Muscle of leg (tissue), 11 donors: ENCODE measurements around the gene PI4KB. TPM values are rescaled to one million over a fixed set of nuclear protein-coding genes. Genes with fewer than 3 reads are reported as not detected.
"Not testable (repeated sequence)": the region's sequence is repeated elsewhere in the genome, so short reads cannot be mapped to it uniquely, and the experiment has no call there.

Experiments
- DNase-seq: peaks from one replicate; pipeline ENCODE4 v3.0.0; 2013
- H3K27ac ChIP-seq: one replicate; pipeline ENCODE4 v1.5.1; 2013; ENCODE audit warnings: mild to moderate bottlenecking, low read length, control low read depth
- H3K27me3 ChIP-seq: one replicate; pipeline ENCODE4 v1.6.1; 2013; ENCODE audit warnings: low read length; ENCODE audit not compliant: control insufficient read depth, insufficient read depth
- H3K36me3 ChIP-seq: one replicate; pipeline ENCODE4 v1.6.1; 2013; ENCODE audit warnings: low read length; ENCODE audit not compliant: control insufficient read depth, insufficient read depth
- H3K4me1 ChIP-seq: one replicate; pipeline ENCODE4 v1.6.1; 2013; ENCODE audit warnings: low read length; ENCODE audit not compliant: control insufficient read depth, insufficient read depth
- H3K4me3 ChIP-seq: one replicate; pipeline ENCODE4 v1.5.1; 2013; ENCODE audit warnings: low read length, control low read depth
- H3K9me3 ChIP-seq: replicated peaks from 2 replicates; pipeline ENCODE4 v1.6.1; 2013; ENCODE audit warnings: low read depth, low read length; ENCODE audit not compliant: control insufficient read depth
- WGBS: methylation state at CpG from one replicate; pipeline ENCODE4 v1.1.5; 2013; ENCODE audit warnings: missing lambda C conversion rate; ENCODE audit not compliant: insufficient coverage; 5-methylcytosine and 5-hydroxymethylcytosine counted together
- polyA plus RNA-seq, 8 donors: library from polyadenylated mRNA; unstranded; fragments of 120-200 nt; gene quantifications; one replicate each; pipeline versions ENCODE4 v1.2.1 to v1.2.3, GENCODE V29; 2013; ENCODE audit warnings: inconsistent platforms in 1 of 8, low replicate concordance in 1 of 8; ENCODE audit not compliant: insufficient read length in 8 of 8, insufficient read depth in 1 of 8
- total RNA-seq: library from RNA; stranded (reverse); fragments of 120-200 nt; gene quantifications from one replicate; pipeline ENCODE4 v1.2.4, GENCODE V29; 2013

The PI4KB gene
- total and polyA plus RNA-seq, 9 donors: 31.4 to 59.1 (median 51.1) TPM

GRCh38 chr1:151367658-151368392 is 40.6 kb upstream of the PI4KB start:
- Histone ChIP-seq H3K36me3 (peaks cover 40% of the 10 kb centered on the region), H3K27me3 (no peaks in the 10 kb centered on the region), H3K9me3 (peaks cover 2% of the 10 kb centered on the region), H3K27ac (no peak overlapping the region), H3K4me1 (peaks cover 41% of the 10 kb centered on the region), H3K4me3 (no peak overlapping the region)
- WGBS: 100% methylated on average over 1 of the region's 8 CpGs
- DNase-seq: no peak

- Histone ChIP-seq H3K27me3 (no peaks in the 10 kb centered on the region), H3K4me1 (peaks cover 14% of the 10 kb centered on the region), H3K4me3 (no peak overlapping the region), H3K27ac (no peak overlapping the region), H3K9me3 (peaks cover 10% of the 10 kb centered on the region), H3K36me3 (peaks cover 40% of the 10 kb centered on the region)
- WGBS: 83% methylated on average over 2 of the region's 4 CpGs
- no peak for DNase-seq
These were observed 37.8 kb upstream of the PI4KB start for GRCh38 chr1:151364996-151365395.

- peaks cover 10% of the 10 kb centered on the region for H3K9me3 ChIP-seq
- no peaks in the 10 kb centered on the region for H3K4me1 ChIP-seq
- DNase-seq: no peak
- H3K4me3 ChIP-seq: no peak overlapping the region
- peaks cover 29% of the 10 kb centered on the region for H3K36me3 ChIP-seq
- no peak overlapping the region for H3K27ac ChIP-seq
- WGBS: 85% methylated on average over 2 of the region's 3 CpGs
- H3K27me3 ChIP-seq: no peaks in the 10 kb centered on the region
These were observed 35.3 kb upstream of the PI4KB start for GRCh38 chr1:151362308-151363155.

- H3K9me3 ChIP-seq: peaks cover 10% of the 10 kb centered on the region
- no peaks in the 10 kb centered on the region for H3K4me1 ChIP-seq
- DNase-seq: no peak
- H3K27me3 ChIP-seq: no peaks in the 10 kb centered on the region
- H3K36me3 ChIP-seq: peaks cover 27% of the 10 kb centered on the region
- H3K4me3 ChIP-seq: no peak overlapping the region
- no peak overlapping the region for H3K27ac ChIP-seq
These were observed 34.7 kb upstream of the PI4KB start for GRCh38 chr1:151361883-151362282.

- H3K9me3 ChIP-seq: peaks cover 6% of the 10 kb centered on the region
- DNase-seq: no peak
- no peaks in the 10 kb centered on the region for H3K4me1 ChIP-seq
- no CpG with 5 or more reads among the region's 2 CpGs for WGBS
- H3K27me3 ChIP-seq: no peaks in the 10 kb centered on the region
- H3K36me3 ChIP-seq: no peaks in the 10 kb centered on the region
- H3K4me3 ChIP-seq: no peak overlapping the region
- no peak overlapping the region for H3K27ac ChIP-seq
These were observed 29.5 kb upstream of the PI4KB start for GRCh38 chr1:151356696-151357095.

- 92% methylated on average over 2 of the region's 6 CpGs for WGBS
- DNase-seq: no peak
- H3K4me3 ChIP-seq: no peak overlapping the region
- no peaks in the 10 kb centered on the region for H3K27me3 ChIP-seq
- H3K36me3 ChIP-seq: no peaks in the 10 kb centered on the region
- H3K27ac ChIP-seq: no peak overlapping the region
- H3K4me1 ChIP-seq: peaks cover 4% of the 10 kb centered on the region
- peaks cover 8% of the 10 kb centered on the region for H3K9me3 ChIP-seq
These were observed 25.0 kb upstream of the PI4KB start for GRCh38 chr1:151352021-151352718.

GRCh38 chr1:151350323-151350722 is 23.1 kb upstream of the PI4KB start:
- 73% methylated on average over 2 of the region's 9 CpGs for WGBS
- not testable (repeated sequence) for DNase-seq, H3K4me3 ChIP-seq, H3K36me3 ChIP-seq, H3K27me3 ChIP-seq, H3K9me3 ChIP-seq, H3K27ac ChIP-seq
- H3K4me1 ChIP-seq: peaks cover 15% of the 10 kb centered on the region

- peaks cover 15% of the 10 kb centered on the region for H3K4me1 ChIP-seq
- H3K9me3 ChIP-seq: peaks cover 8% of the 10 kb centered on the region
- H3K36me3 ChIP-seq: peaks cover 31% of the 10 kb centered on the region
- DNase-seq: no peak
- WGBS: 13% methylated on average over 1 of the region's 12 CpGs
- H3K4me3 ChIP-seq: peak overlapping the region; percentile 82
- H3K27ac ChIP-seq: peak overlapping the region; percentile 56
- H3K27me3 ChIP-seq: no peaks in the 10 kb centered on the region
These were observed 20.5 kb upstream of the PI4KB start for GRCh38 chr1:151347523-151348246.

- Histone ChIP-seq H3K27ac (peak within 1 kb of the TSS; percentile 99), H3K27me3 (no peaks in the 10 kb centered on the region), H3K4me1 (peaks cover 15% of the 10 kb centered on the region), H3K4me3 (peak within 1 kb of the TSS; percentile 82), H3K36me3 (peaks cover 38% of the 10 kb centered on the region), H3K9me3 (peaks cover 4% of the 10 kb centered on the region)
- DNase-seq: peak; percentile 99
- WGBS: 2% methylated on average over 14 of the region's 38 CpGs
These were observed 19.7 kb upstream of the PI4KB start, which contains the start of gene RFX5 for GRCh38 chr1:151346769-151347522. RFX5 (minus strand) TSS chr1:151347252; CDS start chr1:151346320, 932 bp downstream.
